ENCODE measurements around the gene MAP6.

Gene MAP6

GRCh38 chr11:75549370-75549958, 119.4 kb downstream of the MAP6 start:
- no peak for DNase-seq (ENCODE audit: low read depth)

- DNase-seq (ENCODE audit: low read depth): no peak
Observed at GRCh38 chr11:75548595-75549272, 120.1 kb downstream of the MAP6 start.

GRCh38 chr11:75547617-75548058, 121.2 kb downstream of the MAP6 start:
- DNase-seq (ENCODE audit: low read depth): no peak

- DNase-seq (ENCODE audit: low read depth): no peak
Observed at GRCh38 chr11:75547177-75547576, 121.7 kb downstream of the MAP6 start.

GRCh38 chr11:75543806-75544205, 125.0 kb downstream of the MAP6 start:
- no peak for DNase-seq (ENCODE audit: low read depth)

- no peak for DNase-seq (ENCODE audit: low read depth)
Observed at GRCh38 chr11:75542088-75542438, 126.8 kb downstream of the MAP6 start.

GRCh38 chr11:75541193-75542087, 127.4 kb downstream of the MAP6 start:
- DNase-seq (ENCODE audit: low read depth): no peak

GRCh38 chr11:75539459-75540334, 129.1 kb downstream of the MAP6 start:
- no peak for DNase-seq (ENCODE audit: low read depth)

GRCh38 chr11:75538150-75538942, 130.5 kb downstream of the MAP6 start:
- no peak for DNase-seq (ENCODE audit: low read depth)

GRCh38 chr11:75537740-75538139, 131.1 kb downstream of the MAP6 start:
- DNase-seq (ENCODE audit: low read depth): no peak

Data from GM04504 (cell line).